ENCODE measurements around the gene MESP2. TPM values are rescaled to one million over a fixed set of nuclear protein-coding genes. Genes with fewer than 3 reads are reported as not detected.
A peak's percentile ranks its signal among the peaks of the same experiment; 100 is the strongest.
"Not testable (repeated sequence)": the region's sequence is repeated elsewhere in the genome, so short reads cannot be mapped to it uniquely, and the experiment has no call there.

The MESP2 gene
- total RNA-seq, 1 experiment from 2014 or later, result not detected

DNA sequence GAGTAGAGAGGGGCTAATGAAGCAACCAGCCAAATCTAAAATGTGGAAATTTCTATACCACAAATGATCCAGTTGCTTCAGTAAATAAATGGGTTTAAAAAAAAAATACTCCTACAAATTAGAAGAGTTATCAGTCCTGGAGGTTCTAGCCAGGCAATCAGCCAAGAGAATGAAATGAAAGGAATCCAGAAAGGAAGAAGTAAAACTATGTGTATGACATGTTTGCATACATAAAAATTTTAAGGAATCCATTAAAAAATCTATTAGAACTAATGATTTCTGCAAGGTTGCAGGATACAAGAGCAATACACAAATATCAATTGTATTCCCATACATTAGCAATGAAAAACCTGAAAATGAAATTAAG is 9.6 kb downstream of the MESP2 start:
- peak overlapping the region; percentile 26 for H3K4me3 Mint-ChIP-seq (ENCODE audit: low read depth, unreplicated experiment)
- H3K4me1 Mint-ChIP-seq (ENCODE audit: low read depth, unreplicated experiment), result peaks cover 46% of the 10 kb centered on the region
- H3K36me3 Mint-ChIP-seq (ENCODE audit: insufficient read depth, unreplicated experiment), result peaks cover 12% of the 10 kb centered on the region
- H3K9me3 Mint-ChIP-seq (ENCODE audit: low read depth, unreplicated experiment), result no peaks in the 10 kb centered on the region
- CTCF ChIA-PET, result interaction anchor here (0.6 to 1.0 kb wide), 2 partner anchors 35 to 37 kb away, joined by 3 to 4 read pairs; partner anchors contain the start of gene MESP1
- BruUV-seq (replicated peaks), result no TSS peak
- H3K27me3 Mint-ChIP-seq (ENCODE audit: unreplicated experiment), result no peaks in the 10 kb centered on the region
- no peak for DNase-seq
- intact Hi-C loops (cut with micrococcal nuclease; ENCODE audit: unreplicated experiment), result loop anchor here (5.0 kb wide), 1 partner anchor 62 kb away; no protein-coding TSS in a partner anchor
- H3K27ac Mint-ChIP-seq (ENCODE audit: unreplicated experiment), result peak overlapping the region; percentile 88
- TF ChIP-seq, protein P1, sequence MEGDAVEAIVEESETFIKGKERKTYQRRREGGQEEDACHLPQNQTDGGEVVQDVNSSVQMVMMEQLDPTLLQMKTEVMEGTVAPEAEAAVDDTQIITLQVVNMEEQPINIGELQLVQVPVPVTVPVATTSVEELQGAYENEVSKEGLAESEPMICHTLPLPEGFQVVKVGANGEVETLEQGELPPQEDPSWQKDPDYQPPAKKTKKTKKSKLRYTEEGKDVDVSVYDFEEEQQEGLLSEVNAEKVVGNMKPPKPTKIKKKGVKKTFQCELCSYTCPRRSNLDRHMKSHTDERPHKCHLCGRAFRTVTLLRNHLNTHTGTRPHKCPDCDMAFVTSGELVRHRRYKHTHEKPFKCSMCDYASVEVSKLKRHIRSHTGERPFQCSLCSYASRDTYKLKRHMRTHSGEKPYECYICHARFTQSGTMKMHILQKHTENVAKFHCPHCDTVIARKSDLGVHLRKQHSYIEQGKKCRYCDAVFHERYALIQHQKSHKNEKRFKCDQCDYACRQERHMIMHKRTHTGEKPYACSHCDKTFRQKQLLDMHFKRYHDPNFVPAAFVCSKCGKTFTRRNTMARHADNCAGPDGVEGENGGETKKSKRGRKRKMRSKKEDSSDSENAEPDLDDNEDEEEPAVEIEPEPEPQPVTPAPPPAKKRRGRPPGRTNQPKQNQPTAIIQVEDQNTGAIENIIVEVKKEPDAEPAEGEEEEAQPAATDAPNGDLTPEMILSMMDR (IDR thresholded peaks at IDR 0.05; ENCODE audit: unreplicated experiment), result no peak

DNA sequence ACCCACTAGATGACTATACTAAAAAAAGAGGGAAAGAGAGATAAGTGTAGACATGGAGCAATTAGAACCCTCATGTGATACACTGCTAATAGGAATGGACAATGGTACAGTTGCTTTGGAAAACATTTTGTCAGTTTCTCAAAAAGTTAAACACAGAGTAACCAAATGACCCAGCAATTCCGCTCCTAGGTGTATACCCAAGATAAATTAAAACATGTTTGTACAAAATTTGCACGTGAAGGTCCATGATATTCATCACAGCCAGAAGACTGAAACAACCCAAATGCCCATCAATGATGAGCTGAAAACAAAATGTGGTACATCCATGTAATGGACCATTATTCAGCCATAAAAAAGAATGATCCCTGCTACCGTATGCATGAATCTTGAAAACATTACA is 11.8 kb downstream of the MESP2 start:
- intact Hi-C loops (cut with micrococcal nuclease; ENCODE audit: unreplicated experiment), result loop anchor here (5.0 kb wide), 1 partner anchor 59 kb away; no protein-coding TSS in a partner anchor
- TF ChIP-seq, protein P1 (IDR thresholded peaks at IDR 0.05; ENCODE audit: unreplicated experiment), result no peak
- Mint-ChIP-seq H3K4me3 (ENCODE audit: low read depth, unreplicated experiment) (no peak overlapping the region), H3K36me3 (ENCODE audit: insufficient read depth, unreplicated experiment) (peaks cover 12% of the 10 kb centered on the region), H3K4me1 (ENCODE audit: low read depth, unreplicated experiment) (peaks cover 29% of the 10 kb centered on the region), H3K27ac (ENCODE audit: unreplicated experiment) (no peak overlapping the region), H3K9me3 (ENCODE audit: low read depth, unreplicated experiment) (no peaks in the 10 kb centered on the region), H3K27me3 (ENCODE audit: unreplicated experiment) (no peaks in the 10 kb centered on the region)
- no peak for DNase-seq
- CTCF ChIA-PET, result no interaction called here
- BruUV-seq (replicated peaks), result no TSS peak

DNA sequence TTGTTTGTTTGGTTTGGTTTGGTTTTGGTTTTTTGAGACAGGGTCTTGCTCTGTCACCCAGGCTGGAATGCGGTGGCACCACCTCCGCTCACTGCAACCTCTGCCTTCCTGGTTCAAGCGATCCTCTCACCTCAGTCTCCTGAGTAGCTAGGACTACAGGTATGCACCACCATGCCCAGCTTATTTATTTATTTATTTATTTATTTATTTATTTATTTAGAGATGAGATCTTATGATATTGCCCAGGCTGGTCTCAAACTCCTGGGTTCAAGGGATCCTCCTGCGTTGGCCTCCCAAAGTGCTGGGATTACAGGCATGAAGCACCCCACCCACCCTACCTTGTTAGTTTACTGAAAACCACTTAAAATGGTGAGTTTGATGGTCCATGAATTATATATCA is 12.5 kb downstream of the MESP2 start:
- intact Hi-C loops (cut with micrococcal nuclease; ENCODE audit: unreplicated experiment), result loop anchor here (5.0 kb wide), 1 partner anchor 59 kb away; no protein-coding TSS in a partner anchor
- H3K27me3 Mint-ChIP-seq (ENCODE audit: unreplicated experiment); BruUV-seq (replicated peaks); H3K9me3 Mint-ChIP-seq (ENCODE audit: low read depth, unreplicated experiment); CTCF ChIA-PET; H3K4me3 Mint-ChIP-seq (ENCODE audit: low read depth, unreplicated experiment); DNase-seq; H3K27ac Mint-ChIP-seq (ENCODE audit: unreplicated experiment): not testable (repeated sequence)
- H3K4me1 Mint-ChIP-seq (ENCODE audit: low read depth, unreplicated experiment), result peaks cover 24% of the 10 kb centered on the region
- H3K36me3 Mint-ChIP-seq (ENCODE audit: insufficient read depth, unreplicated experiment), result peaks cover 12% of the 10 kb centered on the region

DNA sequence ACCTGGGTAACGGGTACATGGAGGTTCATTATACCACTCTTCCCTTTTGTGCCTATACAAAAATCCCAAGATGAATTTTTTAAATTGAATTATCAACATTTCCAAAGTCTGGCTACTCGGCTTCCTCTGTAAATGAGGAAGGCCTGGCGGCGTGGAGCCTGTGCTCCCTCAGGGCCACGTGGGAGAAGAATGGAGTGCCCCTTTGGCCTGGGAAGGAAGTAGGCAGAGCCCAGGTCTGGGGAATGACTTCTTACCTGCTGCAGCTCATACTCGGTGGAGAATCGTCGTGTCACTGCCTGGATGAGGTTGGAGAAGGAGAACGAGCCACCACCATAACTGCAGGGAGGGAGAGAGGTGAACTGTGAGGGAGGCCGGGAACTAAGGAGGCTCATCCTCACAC is 14.1 kb downstream of the MESP2 start:
- H3K9me3 Mint-ChIP-seq (ENCODE audit: low read depth, unreplicated experiment), result no peaks in the 10 kb centered on the region
- BruUV-seq (replicated peaks), result no TSS peak
- CTCF ChIA-PET, result interaction anchor here (0.6 kb wide), 1 partner anchor 1522 kb away, joined by 3 read pairs; no protein-coding TSS in a partner anchor
- TF ChIP-seq, protein P1 (IDR thresholded peaks at IDR 0.05; ENCODE audit: unreplicated experiment), result no peak
- peaks cover 11% of the 10 kb centered on the region for H3K36me3 Mint-ChIP-seq (ENCODE audit: insufficient read depth, unreplicated experiment)
- intact Hi-C loops (cut with micrococcal nuclease; ENCODE audit: unreplicated experiment), result no loop called here
- peaks cover 16% of the 10 kb centered on the region for H3K4me1 Mint-ChIP-seq (ENCODE audit: low read depth, unreplicated experiment)
- no peak for DNase-seq
- H3K27me3 Mint-ChIP-seq (ENCODE audit: unreplicated experiment), result no peaks in the 10 kb centered on the region
- no peak overlapping the region for H3K4me3 Mint-ChIP-seq (ENCODE audit: low read depth, unreplicated experiment)
- H3K27ac Mint-ChIP-seq (ENCODE audit: unreplicated experiment), result no peak overlapping the region

DNA sequence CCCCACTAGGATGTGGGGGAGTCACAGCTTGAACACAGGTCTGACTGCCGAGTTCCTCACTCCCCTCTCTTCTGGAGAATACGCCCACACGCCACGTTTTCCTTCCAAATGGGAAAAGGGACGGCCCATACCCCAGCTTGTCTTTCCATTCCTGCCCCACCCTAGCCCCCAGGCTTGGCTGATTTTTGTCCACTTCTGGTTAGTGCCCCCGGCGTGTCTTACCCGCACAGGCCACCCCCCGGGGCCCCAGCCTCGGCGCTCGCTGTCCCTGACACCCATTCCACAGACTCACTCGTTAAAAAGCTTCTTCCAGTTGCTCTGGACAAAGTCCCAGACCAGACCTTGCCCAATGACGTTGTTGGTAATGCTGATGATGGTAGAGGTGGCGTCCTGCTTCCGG is 14.5 kb downstream of the MESP2 start:
- CTCF ChIA-PET, result interaction anchor here (0.6 kb wide), 1 partner anchor 1523 kb away, joined by 3 read pairs; no protein-coding TSS in a partner anchor
- Mint-ChIP-seq H3K27ac (ENCODE audit: unreplicated experiment) (no peak overlapping the region), H3K27me3 (ENCODE audit: unreplicated experiment) (no peaks in the 10 kb centered on the region), H3K4me3 (ENCODE audit: low read depth, unreplicated experiment) (no peak overlapping the region), H3K4me1 (ENCODE audit: low read depth, unreplicated experiment) (peaks cover 15% of the 10 kb centered on the region), H3K36me3 (ENCODE audit: insufficient read depth, unreplicated experiment) (peaks cover 6% of the 10 kb centered on the region), H3K9me3 (ENCODE audit: low read depth, unreplicated experiment) (no peaks in the 10 kb centered on the region)
- no TSS peak for BruUV-seq (replicated peaks)
- intact Hi-C loops (cut with micrococcal nuclease; ENCODE audit: unreplicated experiment), result no loop called here
- TF ChIP-seq, protein P1 (IDR thresholded peaks at IDR 0.05; ENCODE audit: unreplicated experiment), result no peak
- DNase-seq, result no peak

Measured in Calu3 (cell line).